ENCODE data around the gene KIAA0930. TPM values are rescaled to one million over a fixed set of nuclear protein-coding genes. Genes with fewer than 3 reads are reported as not detected.

Gene KIAA0930
- total RNA-seq, 4 donors from 2014 or later, result 51.6 to 64.9 (median 62.0) TPM

- Histone ChIP-seq H3K27ac (peak overlapping the region in 1 of 4 donors; percentile 64), H3K9me3 (no peaks in the 10 kb centered on the region), H3K36me3 (peaks cover 0 to 12% (median 0%) of the 10 kb centered on the region in 3 donors), H3K4me1 (peaks cover 4 to 66% (median 36%) of the 10 kb centered on the region in 4 donors), H3K4me3 (no peak overlapping the region), H3K27me3 (no peaks in the 10 kb centered on the region)
- TF ChIP-seq POLR2A (IDR thresholded peaks at IDR 0.05), result no peak
- TF ChIP-seq CTCF (IDR thresholded peaks at IDR 0.05), result no peak
- TF ChIP-seq EP300 (IDR thresholded peaks at IDR 0.05), result no peak
- WGBS, 2 donors, result 91 to 93% methylated on average over 10 to 11 of the region's 13 CpGs
- DNase-seq (ENCODE audit: low spot score in 2 of 2), result no peak
Observed at GRCh38 chr22:45229181-45229580, 11.5 kb downstream of the KIAA0930 start.

GRCh38 chr22:45228401-45228754, 12.3 kb downstream of the KIAA0930 start:
- H3K9me3 ChIP-seq, result no peaks in the 10 kb centered on the region
- DNase-seq (ENCODE audit: low spot score in 2 of 2), result no peak
- WGBS, 2 donors, result 82 to 94% methylated on average over 8 of the region's 8 CpGs
- no peak overlapping the region for H3K4me3 ChIP-seq
- peaks cover 4 to 66% (median 38%) of the 10 kb centered on the region in 4 donors for H3K4me1 ChIP-seq
- no peaks in the 10 kb centered on the region for H3K27me3 ChIP-seq
- TF ChIP-seq CTCF (IDR thresholded peaks at IDR 0.05), result no peak
- peaks cover 0 to 5% (median 0%) of the 10 kb centered on the region in 3 donors for H3K36me3 ChIP-seq
- H3K27ac ChIP-seq, result peak overlapping the region in 2 of 4 donors; percentile 90 to 96

GRCh38 chr22:45227645-45228400, 12.9 kb downstream of the KIAA0930 start:
- WGBS, 2 donors, result 50 to 67% methylated on average over 8 to 14 of the region's 16 CpGs
- H3K36me3 ChIP-seq, result peaks cover 0 to 5% (median 0%) of the 10 kb centered on the region in 3 donors
- peak overlapping the region in 3 of 4 donors; percentile 53 to 96 (median 90) for H3K27ac ChIP-seq
- H3K27me3 ChIP-seq, result no peaks in the 10 kb centered on the region
- peaks cover 4 to 69% (median 40%) of the 10 kb centered on the region in 4 donors for H3K4me1 ChIP-seq
- no peak overlapping the region for H3K4me3 ChIP-seq
- no peak for DNase-seq (ENCODE audit: low spot score in 2 of 2)
- TF ChIP-seq POLR2A (IDR thresholded peaks at IDR 0.05), result no peak
- TF ChIP-seq CTCF (IDR thresholded peaks at IDR 0.05), result no peak
- no peak for TF ChIP-seq EP300 (IDR thresholded peaks at IDR 0.05)
- no peaks in the 10 kb centered on the region for H3K9me3 ChIP-seq

- Histone ChIP-seq H3K27ac (peak overlapping the region; percentile 53 to 96 (median 78)), H3K27me3 (no peaks in the 10 kb centered on the region), H3K9me3 (no peaks in the 10 kb centered on the region), H3K4me1 (peaks cover 4 to 80% (median 42%) of the 10 kb centered on the region in 4 donors), H3K36me3 (no peaks in the 10 kb centered on the region), H3K4me3 (no peak overlapping the region)
- no peak for TF ChIP-seq CTCF (IDR thresholded peaks at IDR 0.05)
- TF ChIP-seq EP300 (IDR thresholded peaks at IDR 0.05), result peak in 1 of 2 donors; percentile 91
- TF ChIP-seq POLR2A (IDR thresholded peaks at IDR 0.05), result no peak
- DNase-seq (ENCODE audit: low spot score in 2 of 2), result no peak
- 43% methylated on average over 14 to 17 of the region's 17 CpGs for WGBS, 2 donors
Observed at GRCh38 chr22:45226503-45227186, 14.0 kb downstream of the KIAA0930 start.
